WTC11 (cell line): ENCODE data around the gene EHBP1. TPM values are rescaled to one million over a fixed set of nuclear protein-coding genes. Genes with fewer than 3 reads are reported as not detected.

Experiments used
- ATAC-seq: fragments of 200-7000 bp; cut with Tn5 transposase; 2 replicates; pipeline ENCODE4 v1.10.0; 2021; ENCODE audit warnings: mild to moderate bottlenecking, moderate library complexity
- CTCF ChIA-PET: fragments of 300-600 bp; sonication (Branson Sonifier 250); formaldehyde crosslinking; loops from one replicate; lab custom pipeline; 2021; ENCODE audit warnings: antibody characterized with exemption; lab: Charles Lee
- POLR2A ChIA-PET: fragments of 350-600 bp; sonication (Branson Sonifier 250); formaldehyde crosslinking; loops from one replicate; lab custom pipeline; 2021; ENCODE audit warnings: antibody characterized with exemption; lab: Charles Lee
- DNase-seq: peaks from one replicate; pipeline ENCODE4 v3.0.0; 2021; ENCODE audit warnings: low spot score
- H3K27ac Mint-ChIP-seq: 2 replicates; pipeline ENCODE4 v1.8.0; 2021; ENCODE audit warnings: mixed read lengths
- H3K27me3 Mint-ChIP-seq: 2 replicates; pipeline ENCODE4 v1.8.0; 2021; ENCODE audit warnings: low read depth, mild to moderate bottlenecking, moderate library complexity, mixed read lengths
- H3K36me3 Mint-ChIP-seq: 2 replicates; pipeline ENCODE4 v1.8.0; 2021; ENCODE audit warnings: mixed read lengths
- H3K4me1 Mint-ChIP-seq: 2 replicates; pipeline ENCODE4 v1.8.0; 2022; ENCODE audit warnings: mixed read lengths
- H3K4me3 Mint-ChIP-seq: 2 replicates; pipeline ENCODE4 v1.8.0; 2021; ENCODE audit warnings: mild to moderate bottlenecking, moderate library complexity, mixed read lengths
- H3K9me3 Mint-ChIP-seq: 2 replicates; pipeline ENCODE4 v1.8.0; 2021; ENCODE audit warnings: mixed read lengths
- CREM ChIP-seq: sonication (generic); formaldehyde crosslinking; IDR thresholded peaks from 2 replicates; pipeline ENCODE4 v1.8.1; 2022; ENCODE audit warnings: mild to moderate bottlenecking, missing genetic modification reagents, moderate library complexity
- E2F1 ChIP-seq: sonication (generic); formaldehyde crosslinking; IDR thresholded peaks from 2 replicates; pipeline ENCODE4 v1.8.0; 2022; ENCODE audit warnings: mild to moderate bottlenecking, missing genetic modification reagents
- FOXK1 ChIP-seq: sonication (generic); formaldehyde crosslinking; IDR thresholded peaks from 2 replicates; pipeline ENCODE4 v1.8.0; 2022; ENCODE audit warnings: mild to moderate bottlenecking, moderate library complexity, missing genetic modification reagents
- FOXP4 ChIP-seq: sonication (generic); formaldehyde crosslinking; IDR thresholded peaks from 2 replicates; pipeline ENCODE4 v1.8.0; 2022; ENCODE audit warnings: mild to moderate bottlenecking, missing genetic modification reagents
- GABPB1 ChIP-seq: sonication (generic); formaldehyde crosslinking; IDR thresholded peaks from 2 replicates; pipeline ENCODE4 v1.8.1; 2023; ENCODE audit warnings: mild to moderate bottlenecking, missing genetic modification reagents
- GRHL2 ChIP-seq: fragments of 250-450 bp; sonication (Bioruptor Pico); IDR thresholded peaks from 2 replicates; pipeline ENCODE4 v1.8.0; 2022; ENCODE audit warnings: mild to moderate bottlenecking, moderate library complexity; ENCODE audit not compliant: insufficient replicate concordance, severe bottlenecking
- GTF2I ChIP-seq: fragments of 250-450 bp; sonication (Bioruptor Pico); conservative IDR thresholded peaks from 2 replicates; pipeline ENCODE4 v1.4.0; 2021; ENCODE audit warnings: mild to moderate bottlenecking
- NFATC4 ChIP-seq: fragments of 250-450 bp; sonication (Bioruptor Pico); IDR thresholded peaks from 2 replicates; pipeline ENCODE4 v1.9.0; 2021; ENCODE audit warnings: mild to moderate bottlenecking
- NFE2L1 ChIP-seq: sonication (generic); formaldehyde crosslinking; IDR thresholded peaks from 2 replicates; pipeline ENCODE4 v1.8.1; 2023; ENCODE audit warnings: missing genetic modification reagents
- NR1H2 ChIP-seq: sonication (generic); formaldehyde crosslinking; IDR thresholded peaks from 2 replicates; pipeline ENCODE4 v1.9.0; 2021; ENCODE audit warnings: mild to moderate bottlenecking, moderate library complexity, missing genetic modification reagents
- PRRX2 ChIP-seq: fragments of 250-450 bp; sonication (Bioruptor Pico); IDR thresholded peaks from 2 replicates; pipeline ENCODE4 v1.8.0; 2021; ENCODE audit warnings: mild to moderate bottlenecking
- RELA ChIP-seq: sonication (generic); formaldehyde crosslinking; IDR thresholded peaks from 2 replicates; pipeline ENCODE4 v1.8.1; 2022; ENCODE audit warnings: missing genetic modification reagents, mild to moderate bottlenecking, borderline replicate concordance
- STAT6 ChIP-seq: sonication (generic); formaldehyde crosslinking; conservative IDR thresholded peaks from 2 replicates; pipeline ENCODE4 v1.8.1; 2023; ENCODE audit warnings: mild to moderate bottlenecking, low read depth, missing genetic modification reagents, moderate library complexity
- USF1 ChIP-seq: sonication (generic); formaldehyde crosslinking; IDR thresholded peaks from 2 replicates; pipeline ENCODE4 v1.8.0; 2022; ENCODE audit warnings: mild to moderate bottlenecking, missing genetic modification reagents
- USF2 ChIP-seq: sonication (generic); formaldehyde crosslinking; IDR thresholded peaks from 2 replicates; pipeline ENCODE4 v1.8.1; 2023; ENCODE audit warnings: mild to moderate bottlenecking, missing genetic modification reagents, moderate library complexity
- ZNF512 ChIP-seq: sonication (generic); formaldehyde crosslinking; IDR thresholded peaks from 2 replicates; pipeline ENCODE4 v1.8.1; 2022; ENCODE audit warnings: missing genetic modification reagents, borderline replicate concordance
- total RNA-seq: library from RNA; stranded (reverse); gene quantifications from 3 replicates; pipeline ENCODE4 v1.2.3, GENCODE V29; 2021

Gene EHBP1
- total RNA-seq, 1 experiment from 2014 or later, result 36.4 TPM

GRCh38 chr2:63052411-63053080, 347.0 kb downstream of the EHBP1 start:
- Mint-ChIP-seq H3K4me1 (peaks cover 66% of the 10 kb centered on the region), H3K27me3 (peaks cover 96% of the 10 kb centered on the region), H3K4me3 (peak overlapping the region; percentile 75), H3K9me3 (no peaks in the 10 kb centered on the region), H3K36me3 (no peaks in the 10 kb centered on the region), H3K27ac (no peak overlapping the region)
- DNase-seq (peak; percentile 12), ATAC-seq (no peak)
- ChIA-PET CTCF (no interaction called here), POLR2A (interaction anchor here (1.8 kb wide), 1 partner anchor 9 kb away, joined by 5 read pairs; no protein-coding TSS in a partner anchor)
- no peak for TF ChIP-seq FOXK1 (CRISPR knock-in tag)
- TF ChIP-seq USF1 (CRISPR knock-in tag), result no peak
- TF ChIP-seq ZNF512 (CRISPR knock-in tag), result no peak
- no peak for TF ChIP-seq NFE2L1 (CRISPR knock-in tag)
- TF ChIP-seq GABPB1 (CRISPR knock-in tag), result no peak
- TF ChIP-seq NR1H2 (CRISPR knock-in tag), result no peak
- no peak for TF ChIP-seq RELA
- no peak for TF ChIP-seq GTF2I (CRISPR knock-in tag)
- no peak for TF ChIP-seq PRRX2
- TF ChIP-seq CREM, result no peak
- TF ChIP-seq GRHL2 (CRISPR knock-in tag), result no peak
- no peak for TF ChIP-seq STAT6 (CRISPR knock-in tag)
- TF ChIP-seq E2F1 (CRISPR knock-in tag), result no peak
- TF ChIP-seq FOXP4 (CRISPR knock-in tag), result no peak
- TF ChIP-seq USF2 (CRISPR knock-in tag), result no peak
- TF ChIP-seq NFATC4, result no peak
